Caco-2 (cell line): ENCODE results near the gene KMT2C. TPM values are rescaled to one million over a fixed set of nuclear protein-coding genes. Genes with fewer than 3 reads are reported as not detected.
A peak's percentile ranks its signal among the peaks of the same experiment; 100 is the strongest.

Experiments used
- BruUV-seq: library from RNA; stranded (reverse); fragments of 400-500 nt; replicated peaks from 2 replicates; lab custom pipeline; 2021; lab: Mats Ljungman, UMichigan
- CTCF ChIA-PET: fragments of 300-600 bp; sonication (Branson Sonifier 250); formaldehyde crosslinking; loops from one replicate; lab custom pipeline; 2022; ENCODE audit warnings: antibody characterized with exemption; lab: Charles Lee
- POLR2A ChIA-PET: fragments of 300-600 bp; sonication (Branson Sonifier 250); formaldehyde crosslinking; loops from one replicate; lab custom pipeline; 2022; ENCODE audit warnings: antibody characterized with exemption; lab: Charles Lee
- DNase-seq, 2 experiments: peaks; one replicate each; pipeline versions ENCODE4 v3.0.0 to v3.0.0-alpha.2; 2020 to 2022
- H3K27me3 ChIP-seq: replicated peaks from 2 replicates; pipeline ENCODE4 v1.6.0; 2011; ENCODE audit warnings: low read length; ENCODE audit not compliant: control insufficient read depth, insufficient read depth
- H3K36me3 ChIP-seq: 2 replicates; pipeline ENCODE4 v1.5.1; 2011; ENCODE audit warnings: low read length; ENCODE audit not compliant: control insufficient read depth, insufficient read depth
- H3K4me1 ChIP-seq: fragments of 250-450 bp; sonication (Bioruptor Pico); 2 replicates; pipeline ENCODE4 v1.5.1; 2020; ENCODE audit warnings: mild to moderate bottlenecking
- H3K4me3 ChIP-seq: 2 replicates; pipeline ENCODE4 v1.5.1; 2011; ENCODE audit warnings: low read depth, mild to moderate bottlenecking, control low read depth, low read length
- H3K9me3 ChIP-seq: fragments of 250-450 bp; sonication (Bioruptor Pico); 2 replicates; pipeline ENCODE4 v1.5.1; 2020; ENCODE audit warnings: mild to moderate bottlenecking, moderate library complexity
- H3K27ac Mint-ChIP-seq: one replicate; pipeline ENCODE4 v1.8.0; 2022; ENCODE audit warnings: mixed read lengths; ENCODE audit not compliant: unreplicated experiment
- H3K27me3 Mint-ChIP-seq: one replicate; pipeline ENCODE4 v1.8.0; 2022; ENCODE audit warnings: mixed read lengths; ENCODE audit not compliant: insufficient read depth, unreplicated experiment
- H3K36me3 Mint-ChIP-seq: one replicate; pipeline ENCODE4 v1.8.0; 2022; ENCODE audit warnings: mild to moderate bottlenecking, mixed read lengths; ENCODE audit not compliant: insufficient read depth, unreplicated experiment
- H3K4me1 Mint-ChIP-seq: one replicate; pipeline ENCODE4 v1.8.0; 2022; ENCODE audit warnings: low read depth, mixed read lengths; ENCODE audit not compliant: unreplicated experiment
- H3K4me3 Mint-ChIP-seq: one replicate; pipeline ENCODE4 v1.8.0; 2022; ENCODE audit warnings: mild to moderate bottlenecking, moderate library complexity, mixed read lengths; ENCODE audit not compliant: unreplicated experiment
- H3K9me3 Mint-ChIP-seq: one replicate; pipeline ENCODE4 v1.8.0; 2022; ENCODE audit warnings: mixed read lengths; ENCODE audit not compliant: unreplicated experiment
- intact Hi-C: fragments of 100-400 bp; cut with micrococcal nuclease; formaldehyde crosslinking; loops from one replicate; pipeline ENCODE4 v1.10.0; 2022; ENCODE audit not compliant: unreplicated experiment
- total RNA-seq: library from RNA; stranded (reverse); gene quantifications from 2 replicates; pipeline ENCODE4 v1.2.3, GENCODE V29; 2022
- TF ChIP-seq, protein P1 (sequence below), 2 experiments: fragments of 200-600 bp in 1 of 2; IDR thresholded peaks; 1 replicate in 1 of 2; 2 replicates in 1 of 2; pipeline versions ENCODE4 v1.5.1 to v1.8.0; 2011 to 2022; ENCODE audit warnings: antibody characterized with exemption in 1 of 2, control low read depth in 1 of 2, inconsistent platforms in 1 of 2, low read depth in 1 of 2, low read length in 1 of 2, mild to moderate bottlenecking in 1 of 2, moderate library complexity in 1 of 2; ENCODE audit not compliant: insufficient read depth in 1 of 2, severe bottlenecking in 1 of 2, unreplicated experiment in 1 of 2

Gene KMT2C
- total RNA-seq, 1 experiment from 2014 or later: 59.5 TPM

DNA sequence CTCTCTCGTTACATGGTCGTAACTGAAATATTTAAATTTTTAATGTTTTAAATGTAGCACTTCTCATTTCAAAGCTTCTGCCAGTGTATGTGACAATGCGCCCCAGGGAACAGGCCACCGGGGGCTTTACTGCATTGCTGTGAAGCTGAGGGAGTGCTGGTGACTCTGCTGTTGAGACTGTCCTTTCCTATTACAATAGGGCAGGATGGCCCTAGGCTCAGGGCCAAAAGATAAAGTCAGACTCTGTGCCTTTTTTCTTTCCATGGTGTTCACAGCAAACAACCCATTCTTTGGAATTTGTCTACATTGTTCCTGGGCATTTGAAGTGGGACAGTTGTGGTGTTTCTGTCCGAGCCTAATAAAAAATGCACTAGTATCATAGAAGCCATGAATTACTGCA lies 303.0 kb downstream of the KMT2C start:
- no peak for DNase-seq
- ChIA-PET POLR2A (no interaction called here), CTCF (no interaction called here)
- Mint-ChIP-seq H3K27me3 (no peaks in the 10 kb centered on the region), H3K4me1 (no peaks in the 10 kb centered on the region), H3K36me3 (peaks cover 68% of the 10 kb centered on the region), H3K27ac (no peak overlapping the region), H3K4me3 (no peak overlapping the region), H3K9me3 (no peaks in the 10 kb centered on the region)
- H3K36me3 ChIP-seq: peaks cover 4% of the 10 kb centered on the region
- no peaks in the 10 kb centered on the region for H3K27me3 ChIP-seq
- TF ChIP-seq, protein P1, sequence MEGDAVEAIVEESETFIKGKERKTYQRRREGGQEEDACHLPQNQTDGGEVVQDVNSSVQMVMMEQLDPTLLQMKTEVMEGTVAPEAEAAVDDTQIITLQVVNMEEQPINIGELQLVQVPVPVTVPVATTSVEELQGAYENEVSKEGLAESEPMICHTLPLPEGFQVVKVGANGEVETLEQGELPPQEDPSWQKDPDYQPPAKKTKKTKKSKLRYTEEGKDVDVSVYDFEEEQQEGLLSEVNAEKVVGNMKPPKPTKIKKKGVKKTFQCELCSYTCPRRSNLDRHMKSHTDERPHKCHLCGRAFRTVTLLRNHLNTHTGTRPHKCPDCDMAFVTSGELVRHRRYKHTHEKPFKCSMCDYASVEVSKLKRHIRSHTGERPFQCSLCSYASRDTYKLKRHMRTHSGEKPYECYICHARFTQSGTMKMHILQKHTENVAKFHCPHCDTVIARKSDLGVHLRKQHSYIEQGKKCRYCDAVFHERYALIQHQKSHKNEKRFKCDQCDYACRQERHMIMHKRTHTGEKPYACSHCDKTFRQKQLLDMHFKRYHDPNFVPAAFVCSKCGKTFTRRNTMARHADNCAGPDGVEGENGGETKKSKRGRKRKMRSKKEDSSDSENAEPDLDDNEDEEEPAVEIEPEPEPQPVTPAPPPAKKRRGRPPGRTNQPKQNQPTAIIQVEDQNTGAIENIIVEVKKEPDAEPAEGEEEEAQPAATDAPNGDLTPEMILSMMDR (IDR thresholded peaks at IDR 0.05; ENCODE audit: insufficient read depth in 1 of 2, low read depth in 1 of 2, low read length in 1 of 2, severe bottlenecking in 1 of 2, unreplicated experiment in 1 of 2): no peak
- no peaks in the 10 kb centered on the region for H3K4me1 ChIP-seq
- no peak overlapping the region for H3K4me3 ChIP-seq
- intact Hi-C loops: no loop called here
- H3K9me3 ChIP-seq: no peaks in the 10 kb centered on the region
- BruUV-seq: no TSS peak

DNA sequence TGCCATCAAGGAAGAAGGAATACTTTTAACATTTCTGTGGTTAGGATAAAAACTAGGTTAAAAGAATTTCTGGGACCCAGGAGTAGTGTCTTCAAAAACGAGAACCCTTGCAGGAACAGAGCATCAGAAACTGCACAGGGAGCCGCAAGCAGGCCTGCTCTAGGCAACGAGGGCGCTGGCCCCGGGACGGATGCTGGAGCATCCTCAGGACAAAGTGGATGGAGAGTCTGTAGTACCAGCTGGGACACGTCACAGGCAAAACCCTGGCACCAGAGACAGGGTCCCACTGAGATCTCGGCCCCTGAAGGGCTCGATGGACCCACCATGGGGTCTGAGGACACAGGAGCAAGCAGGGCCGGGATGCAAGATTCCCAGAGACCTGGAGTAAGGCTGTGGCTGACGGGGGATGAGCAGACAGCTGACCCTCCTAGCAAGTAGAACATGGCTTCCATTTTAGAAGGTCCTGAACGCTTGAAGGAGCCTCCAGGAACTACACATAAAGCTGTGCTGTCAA lies 303.8 kb downstream of the KMT2C start:
- Mint-ChIP-seq H3K4me1 (no peaks in the 10 kb centered on the region), H3K9me3 (no peaks in the 10 kb centered on the region), H3K4me3 (no peak overlapping the region), H3K27me3 (no peaks in the 10 kb centered on the region), H3K27ac (no peak overlapping the region), H3K36me3 (peaks cover 72% of the 10 kb centered on the region)
- no TSS peak for BruUV-seq
- peaks cover 4% of the 10 kb centered on the region for H3K36me3 ChIP-seq
- DNase-seq: no peak
- H3K4me3 ChIP-seq: no peak overlapping the region
- intact Hi-C loops: no loop called here
- ChIA-PET CTCF (no interaction called here), POLR2A (no interaction called here)
- H3K9me3 ChIP-seq: no peaks in the 10 kb centered on the region
- H3K4me1 ChIP-seq: no peaks in the 10 kb centered on the region
- H3K27me3 ChIP-seq: no peaks in the 10 kb centered on the region
- TF ChIP-seq, protein P1 (IDR thresholded peaks at IDR 0.05; ENCODE audit: insufficient read depth in 1 of 2, low read depth in 1 of 2, low read length in 1 of 2, severe bottlenecking in 1 of 2, unreplicated experiment in 1 of 2): no peak

DNA sequence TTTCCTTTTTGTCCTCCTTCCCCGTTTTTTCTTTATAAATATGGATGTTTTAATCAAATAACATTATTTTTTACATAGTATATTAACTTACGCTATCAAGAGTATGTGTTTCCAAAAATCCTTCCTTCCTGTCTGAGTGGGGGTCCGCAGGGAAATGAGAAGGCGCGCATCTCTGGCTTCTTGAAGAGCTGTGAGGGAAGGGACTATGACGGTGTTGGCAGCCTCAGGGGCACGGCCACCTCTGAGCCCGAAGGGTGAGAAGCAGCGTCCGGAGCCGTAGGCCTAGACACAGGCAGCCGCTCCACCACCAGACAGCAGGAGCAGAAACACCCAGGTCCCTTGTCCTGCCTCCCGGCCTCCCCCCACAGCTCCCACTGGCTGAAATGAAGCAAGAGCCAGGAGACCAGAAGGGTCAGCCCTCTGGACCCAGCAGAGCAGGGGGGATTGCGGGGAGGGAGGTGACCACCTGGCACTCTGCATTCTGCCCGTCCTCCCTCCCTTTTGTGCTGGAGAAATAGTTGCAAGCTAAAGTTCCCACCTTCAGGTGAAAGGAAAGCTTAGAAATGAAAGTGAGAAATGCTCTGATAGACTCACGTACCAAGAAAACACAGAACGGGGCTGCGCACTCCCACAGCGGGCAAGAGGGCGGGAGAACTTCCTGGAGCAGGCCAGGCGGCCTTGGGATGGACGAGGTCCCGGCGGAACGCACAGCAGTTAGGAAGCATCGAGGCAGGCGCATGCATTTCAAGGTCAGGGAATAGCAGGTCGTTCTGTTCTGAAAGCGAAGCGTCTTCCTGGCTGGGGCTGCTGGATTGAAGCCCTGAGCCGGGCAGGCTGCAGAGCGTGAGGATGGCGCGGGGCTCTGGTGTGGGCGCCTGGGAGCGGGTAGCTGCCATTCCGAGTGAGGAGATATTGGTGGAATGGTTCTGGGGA lies 304.9 kb downstream of the KMT2C start:
- CTCF ChIA-PET: no interaction called here
- H3K27me3 ChIP-seq: no peaks in the 10 kb centered on the region
- TF ChIP-seq, protein P1 (IDR thresholded peaks at IDR 0.05; ENCODE audit: insufficient read depth in 1 of 2, low read depth in 1 of 2, low read length in 1 of 2, severe bottlenecking in 1 of 2, unreplicated experiment in 1 of 2): no peak
- no TSS peak for BruUV-seq
- no peak overlapping the region for H3K4me3 ChIP-seq
- Mint-ChIP-seq H3K36me3 (peaks cover 69% of the 10 kb centered on the region), H3K27ac (peak overlapping the region; percentile 7), H3K9me3 (no peaks in the 10 kb centered on the region), H3K27me3 (no peaks in the 10 kb centered on the region), H3K4me3 (no peak overlapping the region), H3K4me1 (no peaks in the 10 kb centered on the region)
- H3K36me3 ChIP-seq: peaks cover 4% of the 10 kb centered on the region; the same call in 1 of the 2 replicates
- H3K4me1 ChIP-seq: no peaks in the 10 kb centered on the region
- POLR2A ChIA-PET: interaction anchor here (0.6 kb wide), 1 partner anchor 626 kb away, joined by 6 read pairs; no protein-coding TSS in a partner anchor
- DNase-seq: no peak
- no peaks in the 10 kb centered on the region for H3K9me3 ChIP-seq
- intact Hi-C loops: no loop called here
